CD14-positive monocyte (primary cell): ENCODE data around the gene CASK. TPM values are rescaled to one million over a fixed set of nuclear protein-coding genes. Genes with fewer than 3 reads are reported as not detected.

Source experiments
- DNase-seq, 3 donors: peaks; one replicate each; pipeline ENCODE4 v3.0.0-alpha.2; 2011 to 2022
- H2AFZ ChIP-seq: 2 replicates; pipeline ENCODE4 v1.6.0; 2012; ENCODE audit warnings: mild to moderate bottlenecking, low read depth, low read length, inconsistent platforms; ENCODE audit not compliant: insufficient read depth, poor library complexity, severe bottlenecking
- H3K27ac ChIP-seq, 2 donors: 1 replicate in 1 of 2; 2 replicates in 1 of 2; pipeline ENCODE4 v1.5.1; 2012 to 2013; ENCODE audit warnings: low read length in 2 of 2, control low read depth in 1 of 2, inconsistent platforms in 1 of 2, low read depth in 1 of 2, mild to moderate bottlenecking in 1 of 2
- H3K27me3 ChIP-seq, 2 donors: one replicate each; pipeline versions ENCODE4 v1.6.0 to v1.6.1; 2011 to 2013; ENCODE audit warnings: low read length in 2 of 2; ENCODE audit not compliant: control insufficient read depth in 2 of 2, insufficient read depth in 2 of 2
- H3K36me3 ChIP-seq, 2 donors: replicated peaks in 1 of 2; 1 replicate in 1 of 2; 2 replicates in 1 of 2; pipeline versions ENCODE4 v1.5.1 to v1.6.1; 2012 to 2013; ENCODE audit warnings: low read length in 2 of 2, control low read depth in 1 of 2, inconsistent platforms in 1 of 2, mild to moderate bottlenecking in 1 of 2; ENCODE audit not compliant: insufficient read depth in 2 of 2, control insufficient read depth in 1 of 2
- H3K4me1 ChIP-seq, 2 donors: 1 replicate in 1 of 2; 2 replicates in 1 of 2; pipeline versions ENCODE4 v1.5.1 to v1.6.1; 2012 to 2013; ENCODE audit warnings: low read length in 2 of 2, control low read depth in 1 of 2, inconsistent platforms in 1 of 2, mild to moderate bottlenecking in 1 of 2, moderate library complexity in 1 of 2; ENCODE audit not compliant: insufficient read depth in 2 of 2, control insufficient read depth in 1 of 2
- H3K4me2 ChIP-seq: replicated peaks from 2 replicates; pipeline ENCODE3; 2012; ENCODE audit warnings: low read length, moderate library complexity, mild to moderate bottlenecking; ENCODE audit not compliant: poor library complexity, severe bottlenecking; ENCODE audit errors: extremely low read depth
- H3K4me3 ChIP-seq, 3 experiments: fragments of 200-600 bp in 1 of 3; sonication (generic) in 1 of 3; replicated peaks in 1 of 3; 1 replicate in 2 of 3; 2 replicates in 1 of 3; pipeline ENCODE4 v1.5.1; 2011 to 2013; ENCODE audit warnings: low read length in 3 of 3, mild to moderate bottlenecking in 3 of 3, control low read depth in 2 of 3, low read depth in 2 of 3, inconsistent platforms in 1 of 3, moderate library complexity in 1 of 3
- H3K79me2 ChIP-seq: 2 replicates; pipeline ENCODE4 v1.6.0; 2012; ENCODE audit warnings: mild to moderate bottlenecking, control low read depth, inconsistent platforms, low read length, moderate library complexity; ENCODE audit not compliant: insufficient read depth
- H3K9ac ChIP-seq: 2 replicates; pipeline ENCODE4 v1.6.0; 2017; ENCODE audit warnings: low read length, mild to moderate bottlenecking; ENCODE audit not compliant: insufficient read depth, poor library complexity, severe bottlenecking
- H3K9me3 ChIP-seq, 2 donors: replicated peaks in 1 of 2; 1 replicate in 1 of 2; 2 replicates in 1 of 2; pipeline versions ENCODE4 v1.5.1 to v1.6.1; 2012 to 2013; ENCODE audit warnings: low read length in 2 of 2, control low read depth in 1 of 2; ENCODE audit not compliant: control insufficient read depth in 1 of 2, insufficient read depth in 1 of 2
- H4K20me1 ChIP-seq: 2 replicates; pipeline ENCODE4 v1.6.0; 2012; ENCODE audit warnings: mild to moderate bottlenecking, low read length, control low read depth, moderate library complexity; ENCODE audit not compliant: insufficient read depth
- H3K27ac Mint-ChIP-seq, 7 donors: one replicate each; pipeline ENCODE4 v1.8.0; 2020; ENCODE audit warnings: mild to moderate bottlenecking in 7 of 7, mixed read lengths in 7 of 7, moderate library complexity in 6 of 7, inconsistent platforms in 2 of 7
- H3K27me3 Mint-ChIP-seq, 3 donors: one replicate each; pipeline ENCODE4 v1.8.0; 2021 to 2022; ENCODE audit warnings: low read depth in 3 of 3, mild to moderate bottlenecking in 3 of 3, mixed read lengths in 3 of 3, moderate library complexity in 3 of 3, inconsistent platforms in 1 of 3
- H3K36me3 Mint-ChIP-seq, 2 donors: one replicate each; pipeline ENCODE4 v1.8.0; 2020; ENCODE audit warnings: mixed read lengths in 2 of 2, inconsistent platforms in 1 of 2, mild to moderate bottlenecking in 1 of 2
- H3K4me1 Mint-ChIP-seq: one replicate; pipeline ENCODE4 v1.8.0; 2020; ENCODE audit warnings: mild to moderate bottlenecking, mixed read lengths
- H3K4me3 Mint-ChIP-seq, 2 donors: one replicate each; pipeline ENCODE4 v1.8.0; 2020; ENCODE audit warnings: mild to moderate bottlenecking in 2 of 2, mixed read lengths in 2 of 2, moderate library complexity in 1 of 2
- H3K9me3 Mint-ChIP-seq, 7 donors: one replicate each; pipeline ENCODE4 v1.8.0; 2020 to 2022; ENCODE audit warnings: mixed read lengths in 7 of 7, mild to moderate bottlenecking in 6 of 7, moderate library complexity in 6 of 7, inconsistent platforms in 2 of 7
- CTCF ChIP-seq: fragments of 200-600 bp; IDR thresholded peaks from one replicate; pipeline ENCODE4 v1.8.0; 2022; ENCODE audit warnings: antibody characterized with exemption, mild to moderate bottlenecking
- WGBS: methylation state at CpG from one replicate; pipeline ENCODE4 v1.1.5; 2013; ENCODE audit warnings: missing lambda C conversion rate; ENCODE audit not compliant: insufficient coverage; 5-methylcytosine and 5-hydroxymethylcytosine counted together
- intact Hi-C, 2 donors: fragments of 100-400 bp; cut with micrococcal nuclease; formaldehyde crosslinking; loops; one replicate each; pipeline versions ENCODE4 v1.15.0 to v1.15.1; 2023
- polyA plus RNA-seq, 3 donors: library from polyadenylated mRNA; depleted of rRNA in 1 of 3; unstranded in 2 of 3; stranded (reverse) in 1 of 3; fragments of 300-500 nt in 2 of 3; fragments of >200 nt in 1 of 3; fragmentation: Illumina TruSeq in 2 of 3; gene quantifications; 1 replicate in 2 of 3; 2 replicates in 1 of 3; pipeline ENCODE4 v1.2.3, GENCODE V29; 2012 to 2021

The CASK gene
- polyA plus RNA-seq, 3 donors = 0.48 to 7.4 (median 2.5) TPM

GRCh38 chrX:41909068-41909467, 14.3 kb downstream of the CASK start:
- H3K4me1 Mint-ChIP-seq = peaks cover 6% of the 10 kb centered on the region
- no peak for TF ChIP-seq CTCF
- intact Hi-C loops = no loop called here

DNA sequence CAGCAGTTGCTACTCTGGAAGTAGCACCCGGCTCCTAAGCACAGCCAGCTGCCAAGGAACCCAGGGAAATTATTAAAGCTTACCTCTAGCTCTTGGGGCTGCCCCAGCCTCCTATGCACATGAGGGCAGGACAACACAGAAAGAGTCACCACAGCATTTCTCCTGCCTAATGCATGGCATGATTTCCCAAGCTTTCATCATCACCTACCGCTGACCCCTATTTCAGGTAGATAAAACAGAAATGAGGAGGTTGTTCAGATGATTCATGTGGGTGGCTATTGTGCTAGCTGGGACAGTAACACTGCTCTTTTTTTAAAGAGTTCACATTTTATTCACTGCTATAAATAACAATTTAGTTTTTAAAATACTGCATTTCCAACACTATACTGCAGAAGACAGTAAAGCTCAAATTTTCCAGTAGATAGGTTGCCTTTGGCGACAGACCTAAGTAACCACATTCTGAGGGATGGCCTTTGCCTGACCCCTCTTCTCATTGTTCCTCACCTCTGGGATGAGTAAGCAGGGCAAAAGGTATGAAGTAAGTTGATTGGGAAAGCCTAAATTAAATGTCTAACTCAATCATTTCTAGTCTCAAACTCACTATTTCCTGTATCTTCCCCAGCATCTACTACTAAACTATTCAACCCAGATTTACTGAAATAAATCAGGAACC, 16.7 kb downstream of the CASK start:
- Mint-ChIP-seq H3K36me3 (peaks cover 2 to 6% of the 10 kb centered on the region in 2 donors), H3K4me1 (peaks cover 5% of the 10 kb centered on the region), H3K27ac (no peak overlapping the region), H3K27me3 (peaks cover 0 to 1% (median 0%) of the 10 kb centered on the region in 3 donors), H3K9me3 (peaks cover 2 to 8% (median 5%) of the 10 kb centered on the region in 7 donors), H3K4me3 (no peak overlapping the region)
- H3K9me3 ChIP-seq = peaks cover 3% of the 10 kb centered on the region in 2 donors
- TF ChIP-seq CTCF = no peak
- no peaks in the 10 kb centered on the region for H3K27me3 ChIP-seq
- no peak for DNase-seq
- no peak overlapping the region for H3K4me2 ChIP-seq
- H3K79me2 ChIP-seq = no peaks in the 10 kb centered on the region
- H3K4me1 ChIP-seq = no peaks in the 10 kb centered on the region
- WGBS = 100% methylated on average over 1 of the region's 3 CpGs
- no peak overlapping the region for H3K27ac ChIP-seq
- no peak overlapping the region for H2AFZ ChIP-seq
- H3K36me3 ChIP-seq = no peaks in the 10 kb centered on the region
- H3K9ac ChIP-seq = no peak overlapping the region
- peaks cover 10% of the 10 kb centered on the region for H4K20me1 ChIP-seq
- intact Hi-C loops = no loop called here
- H3K4me3 ChIP-seq = no peak overlapping the region

More at GRCh38 chrX:41909068-41909467, 14.3 kb downstream of the CASK start:
- Histone ChIP-seq H3K4me2 (no peak overlapping the region), H3K36me3 (no peaks in the 10 kb centered on the region), H4K20me1 (peaks cover 10% of the 10 kb centered on the region), H3K9ac (no peak overlapping the region), H3K9me3 (no peaks in the 10 kb centered on the region), H3K27me3 (no peaks in the 10 kb centered on the region), H3K27ac (no peak overlapping the region), H3K4me3 (no peak overlapping the region), H2AFZ (no peak overlapping the region), H3K79me2 (peaks cover 6% of the 10 kb centered on the region), H3K4me1 (no peaks in the 10 kb centered on the region)
- Mint-ChIP-seq H3K4me3 (no peak overlapping the region), H3K27me3 (no peaks in the 10 kb centered on the region), H3K9me3 (peaks cover 0 to 5% (median 2%) of the 10 kb centered on the region in 7 donors), H3K27ac (no peak overlapping the region), H3K36me3 (peaks cover 0 to 2% of the 10 kb centered on the region in 2 donors)
- DNase-seq = no peak
